Aorta (tissue), 4 donors: ENCODE measurements around the gene SLC22A1. TPM values are rescaled to one million over a fixed set of nuclear protein-coding genes. Genes with fewer than 3 reads are reported as not detected.

Source experiments
- polyA plus RNA-seq, 2 donors: library from polyadenylated mRNA; stranded (reverse); fragments of 200-250 nt; gene quantifications; one replicate each; pipeline ENCODE4 v1.2.3, GENCODE V29; 2013
- total RNA-seq, 2 donors: library from RNA; stranded (reverse); fragmentation: NEBNext Ultra II Directional; extraction: Animal tissue kit (Norgen Biotek cat#: 25700); gene quantifications; one replicate each; pipeline ENCODE4 v1.2.1, GENCODE V29; 2021
- donor health status: healthy with polysubstance abuse.
- donor health status: Bipolar disorder and iron deficiency.
- donor health status: DM: no; HTN: no; CAD: no.
- donor health status: DM: yes; HTN: yes; CAD: no.

SLC22A1 gene
- total and polyA plus RNA-seq, 4 donors: 1.4 to 2.8 (median 2.5) TPM; not detected in 1

Other genes starting within 250 kb of the SLC22A1 start
- gene MAS1, start 230.8 kb upstream of the SLC22A1 start, total RNA-seq: under 1 TPM in 1 of 2 donors, not detected in 1; 0.12 TPM
- not detected for gene MAS1, start 230.8 kb upstream of the SLC22A1 start, polyA plus RNA-seq
- 10 to 100 TPM; 76.8 to 82.0 TPM for gene IGF2R, start 152.7 kb upstream of the SLC22A1 start, total RNA-seq
- 10 to 100 TPM in 1 of 2 donors, 1 to 10 TPM in 1; 5.8 to 32.4 TPM for gene IGF2R, start 152.7 kb upstream of the SLC22A1 start, polyA plus RNA-seq
- gene SLC22A2, start 137.0 kb downstream of the SLC22A1 start, total RNA-seq: 1 to 10 TPM in 1 of 2 donors, not detected in 1; 1.1 TPM
- 1 to 10 TPM in 1 of 2 donors, under 1 TPM in 1; 0.26 to 3.9 TPM for gene SLC22A2, start 137.0 kb downstream of the SLC22A1 start, polyA plus RNA-seq
- gene SLC22A3, start 226.6 kb downstream of the SLC22A1 start, total RNA-seq: 10 to 100 TPM; 48.4 to 61.0 TPM
- gene SLC22A3, start 226.6 kb downstream of the SLC22A1 start, polyA plus RNA-seq: 10 to 100 TPM; 28.1 to 33.2 TPM